Progenitor cell of endocrine pancreas (in vitro differentiated cells): Measurements from ENCODE around the gene AMN. TPM values are rescaled to one million over a fixed set of nuclear protein-coding genes. Genes with fewer than 3 reads are reported as not detected.

Experiments
- DNase-seq: peaks from one replicate; pipeline ENCODE4 v3.0.0; 2021; ENCODE audit warnings: low spot score; ENCODE audit not compliant: unreplicated experiment
- H3K27ac Mint-ChIP-seq: 2 replicates; pipeline ENCODE4 v1.8.0; 2021; ENCODE audit warnings: mild to moderate bottlenecking, moderate library complexity, mixed read lengths
- H3K27me3 Mint-ChIP-seq: 2 replicates; pipeline ENCODE4 v1.8.0; 2021; ENCODE audit warnings: mixed read lengths
- H3K36me3 Mint-ChIP-seq: 2 replicates; pipeline ENCODE4 v1.8.0; 2022; ENCODE audit warnings: mixed read lengths; ENCODE audit not compliant: insufficient read depth
- H3K4me1 Mint-ChIP-seq: 2 replicates; pipeline ENCODE4 v1.8.0; 2021; ENCODE audit warnings: low read depth, mixed read lengths
- H3K4me3 Mint-ChIP-seq: 2 replicates; pipeline ENCODE4 v1.8.0; 2021; ENCODE audit warnings: low read depth, mild to moderate bottlenecking, moderate library complexity, mixed read lengths
- H3K9me3 Mint-ChIP-seq: 2 replicates; pipeline ENCODE4 v1.8.0; 2021; ENCODE audit warnings: low read depth, mixed read lengths
- CTCF ChIP-seq: fragments of 200-600 bp; sonication (generic); IDR thresholded peaks from one replicate; pipeline ENCODE4 v1.5.0; 2021; ENCODE audit warnings: antibody characterized with exemption, mild to moderate bottlenecking; ENCODE audit not compliant: unreplicated experiment
- total RNA-seq: library from RNA; stranded (reverse); gene quantifications from 2 replicates; pipeline ENCODE4 v1.2.1, GENCODE V29; 2021

AMN gene
- total RNA-seq, 1 donor from 2014 or later = 2.5 TPM

GRCh38 chr14:102931580-102932285 lies 9.3 kb downstream of the AMN start:
- Mint-ChIP-seq H3K4me3 (no peak overlapping the region), H3K4me1 (peaks cover 2% of the 10 kb centered on the region), H3K36me3 (peaks cover 15% of the 10 kb centered on the region), H3K27ac (no peak overlapping the region), H3K9me3 (no peaks in the 10 kb centered on the region), H3K27me3 (peaks cover 9% of the 10 kb centered on the region)
- TF ChIP-seq CTCF = no peak
- no peak for DNase-seq

- no peak for DNase-seq
- TF ChIP-seq CTCF = no peak
- peaks cover 2% of the 10 kb centered on the region for H3K4me1 Mint-ChIP-seq
- H3K4me3 Mint-ChIP-seq = no peak overlapping the region
- peaks cover 19% of the 10 kb centered on the region for H3K36me3 Mint-ChIP-seq
- H3K27ac Mint-ChIP-seq = no peak overlapping the region
- no peaks in the 10 kb centered on the region for H3K9me3 Mint-ChIP-seq
- H3K27me3 Mint-ChIP-seq = peaks cover 3% of the 10 kb centered on the region
These were observed 10.2 kb downstream of the AMN start for GRCh38 chr14:102932484-102933248.

GRCh38 chr14:102933618-102934231 lies 11.3 kb downstream of the AMN start:
- H3K4me1 Mint-ChIP-seq = peaks cover 2% of the 10 kb centered on the region
- peaks cover 3% of the 10 kb centered on the region for H3K27me3 Mint-ChIP-seq
- TF ChIP-seq CTCF = no peak
- no peaks in the 10 kb centered on the region for H3K9me3 Mint-ChIP-seq
- peaks cover 21% of the 10 kb centered on the region for H3K36me3 Mint-ChIP-seq
- H3K4me3 Mint-ChIP-seq = no peak overlapping the region
- DNase-seq = no peak
- no peak overlapping the region for H3K27ac Mint-ChIP-seq

- H3K36me3 Mint-ChIP-seq = peaks cover 28% of the 10 kb centered on the region
- H3K27ac Mint-ChIP-seq = no peak overlapping the region
- no peaks in the 10 kb centered on the region for H3K9me3 Mint-ChIP-seq
- H3K4me1 Mint-ChIP-seq = peaks cover under 1% of the 10 kb centered on the region
- TF ChIP-seq CTCF = no peak
- no peak overlapping the region for H3K4me3 Mint-ChIP-seq
- H3K27me3 Mint-ChIP-seq = peaks cover 3% of the 10 kb centered on the region
- no peak for DNase-seq
These were observed 13.3 kb downstream of the AMN start for GRCh38 chr14:102935756-102936155.
